Endothelial cell of umbilical vein (primary cell): ENCODE data around the gene SEMA5A. TPM values are rescaled to one million over a fixed set of nuclear protein-coding genes. Genes with fewer than 3 reads are reported as not detected.

Source experiments
- BruUV-seq: library from RNA; stranded (reverse); fragments of 400-500 nt; replicated peaks from 2 replicates; lab custom pipeline; 2021; lab: Mats Ljungman, UMichigan
- CTCF ChIA-PET: fragments of 300-600, 350-600 bp; sonication (Branson Sonifier 250); formaldehyde crosslinking; loops from one replicate; lab custom pipeline; 2021; ENCODE audit warnings: antibody characterized with exemption, inconsistent platforms; lab: Charles Lee
- POLR2A ChIA-PET: fragments of 300-600, 350-600 bp; sonication (Branson Sonifier 250); formaldehyde crosslinking; loops from one replicate; lab custom pipeline; 2021; ENCODE audit warnings: antibody characterized with exemption, inconsistent platforms; lab: Charles Lee
- DNase-seq: peaks from one replicate; pipeline ENCODE4 v3.0.0-alpha.2; 2011; ENCODE audit warnings: low read depth, low spot score
- FAIRE-seq: peaks from 2 replicates; lab custom pipeline; 2011; peaks lifted over from hg19 to GRCh38; lab: Jason Lieb, UNC
- H2AFZ ChIP-seq: 2 replicates; pipeline ENCODE4 v1.6.0; 2012; ENCODE audit warnings: low read depth, low read length, control low read depth, inconsistent platforms
- H3K27ac ChIP-seq: 2 replicates; pipeline ENCODE4 v1.5.1; 2011; ENCODE audit warnings: low read depth, mild to moderate bottlenecking, control low read depth, low read length, moderate library complexity; ENCODE audit not compliant: insufficient read depth
- H3K27me3 ChIP-seq, 2 experiments: 2 replicates each; pipeline versions ENCODE4 v1.6.0 to v1.6.1; 2011; ENCODE audit warnings: low read length in 2 of 2, mixed read lengths in 1 of 2; ENCODE audit not compliant: control insufficient read depth in 2 of 2, insufficient read depth in 2 of 2
- H3K36me3 ChIP-seq, 2 experiments: 2 replicates in 1 of 2; 3 replicates in 1 of 2; pipeline ENCODE4 v1.5.1; 2011; ENCODE audit warnings: low read length in 2 of 2, mild to moderate bottlenecking in 1 of 2, moderate library complexity in 1 of 2; ENCODE audit not compliant: control insufficient read depth in 2 of 2, insufficient read depth in 2 of 2; ENCODE audit errors: extremely low read depth in 1 of 2
- H3K4me1 ChIP-seq: 3 replicates; pipeline ENCODE4 v1.5.1; 2011; ENCODE audit warnings: mild to moderate bottlenecking, low read length; ENCODE audit not compliant: control insufficient read depth, insufficient read depth; ENCODE audit errors: extremely low read depth
- H3K4me2 ChIP-seq: 2 replicates; pipeline ENCODE4 v1.6.1; 2011; ENCODE audit warnings: low read length, control low read depth, mixed read lengths; ENCODE audit not compliant: insufficient read depth
- H3K4me3 ChIP-seq, 3 experiments: fragments of 200-600 bp in 1 of 3; sonication (generic), shearing (Covaris generic) in 1 of 3; replicated peaks in 1 of 3; 2 replicates each; pipeline ENCODE4 v1.5.1; 2011 to 2016; ENCODE audit warnings: control low read depth in 3 of 3, low read length in 3 of 3, mild to moderate bottlenecking in 2 of 3, inconsistent platforms in 1 of 3, low read depth in 1 of 3, moderate library complexity in 1 of 3; ENCODE audit not compliant: insufficient read depth in 1 of 3
- H3K79me2 ChIP-seq: 2 replicates; pipeline ENCODE4 v1.6.0; 2012; ENCODE audit warnings: low read length, inconsistent platforms; ENCODE audit not compliant: control insufficient read depth, insufficient read depth
- H3K9ac ChIP-seq: replicated peaks from 2 replicates; pipeline ENCODE3; 2011; ENCODE audit warnings: low read length, control low read depth; ENCODE audit not compliant: insufficient read depth; ENCODE audit errors: extremely low read depth
- H3K9me1 ChIP-seq: replicated peaks from 3 replicates; pipeline ENCODE4 v1.6.0; 2011; ENCODE audit warnings: mild to moderate bottlenecking, low read length; ENCODE audit not compliant: control insufficient read depth, insufficient read depth; ENCODE audit errors: extremely low read depth
- H3K9me3 ChIP-seq: replicated peaks from 2 replicates; pipeline ENCODE4 v1.5.1; 2012; ENCODE audit warnings: low read length, inconsistent platforms; ENCODE audit not compliant: control insufficient read depth, insufficient read depth
- H4K20me1 ChIP-seq: replicated peaks from 2 replicates; pipeline ENCODE3; 2011; ENCODE audit warnings: mild to moderate bottlenecking, low read length; ENCODE audit not compliant: control insufficient read depth, insufficient read depth; ENCODE audit errors: extremely low read depth
- CTCF ChIP-seq, 2 donors: IDR thresholded peaks; 1 replicate in 1 of 2; 2 replicates in 1 of 2; pipeline ENCODE4 v1.5.1; 2011; ENCODE audit warnings: low read length in 2 of 2, mild to moderate bottlenecking in 2 of 2, moderate library complexity in 2 of 2, control low read depth in 1 of 2, inconsistent platforms in 1 of 2, low read depth in 1 of 2; ENCODE audit not compliant: insufficient read depth in 1 of 2; ENCODE audit errors: extremely low read depth in 1 of 2
- EZH2 ChIP-seq: IDR thresholded peaks from 2 replicates; pipeline ENCODE4 v1.6.1; 2012; ENCODE audit warnings: borderline replicate concordance, low read depth, mild to moderate bottlenecking, moderate library complexity, low read length, inconsistent platforms; ENCODE audit not compliant: severe bottlenecking
- FOS ChIP-seq: IDR thresholded peaks from 2 replicates; pipeline ENCODE4 v1.6.1; 2011; ENCODE audit warnings: mild to moderate bottlenecking, low read length, moderate library complexity, borderline replicate concordance; ENCODE audit not compliant: insufficient read depth
- GATA2 ChIP-seq: IDR thresholded peaks from 2 replicates; pipeline ENCODE4 v1.7.0; 2011; ENCODE audit warnings: low read depth, mild to moderate bottlenecking, moderate library complexity, mixed read lengths, low read length; ENCODE audit not compliant: insufficient read length, insufficient read depth
- JUN ChIP-seq: IDR thresholded peaks from 2 replicates; pipeline ENCODE4 v1.6.1; 2011; ENCODE audit warnings: borderline replicate concordance, low read depth; ENCODE audit not compliant: insufficient read length, insufficient read depth
- MAX ChIP-seq: IDR thresholded peaks from 2 replicates; pipeline ENCODE4 v1.6.1; 2011; ENCODE audit not compliant: insufficient read depth, insufficient read length
- MYC ChIP-seq: IDR thresholded peaks from one replicate; pipeline ENCODE4 v1.6.1; 2011; ENCODE audit warnings: mild to moderate bottlenecking, low read depth, low read length
- POLR2A ChIP-seq: IDR thresholded peaks from 2 replicates; pipeline ENCODE4 v1.6.1; 2012; ENCODE audit warnings: low read depth, mild to moderate bottlenecking, control low read depth, low read length
- POLR2AphosphoS5 ChIP-seq: IDR thresholded peaks from 2 replicates; pipeline ENCODE4 v1.6.1; 2012; ENCODE audit warnings: low read depth, mild to moderate bottlenecking, control low read depth, low read length, moderate library complexity; ENCODE audit not compliant: insufficient read depth
- dilution Hi-C: fragments of 300-500 bp; cut with MboI; formaldehyde crosslinking; loops from one replicate; pipeline ENCODE4 v1.15.0; 2019; ENCODE audit warnings: low sequenced_read_pairs; ENCODE audit not compliant: extremely low pct_ligation_motif_present
- intact Hi-C: fragments of 100-400 bp; cut with micrococcal nuclease; formaldehyde crosslinking; loops from one replicate; pipeline ENCODE4 v1.10.0; 2022
- polyA plus RNA-seq, 4 experiments: library from polyadenylated mRNA; depleted of rRNA in 3 of 4; stranded (reverse) in 3 of 4; unstranded in 1 of 4; fragments of >200 nt; gene quantifications; 2 replicates each; pipeline versions ENCODE4 v1.2.1 to v1.2.3, GENCODE V29; 2011 to 2012; ENCODE audit warnings: missing spikeins in 1 of 4
- total RNA-seq: library from RNA; stranded (reverse); gene quantifications from 2 replicates; pipeline ENCODE4 v1.2.3, GENCODE V29; 2021

Gene SEMA5A
- total and polyA plus RNA-seq, 2 donors (not counting 3 experiments of a cell fraction or from before 2014, with no cell fraction given) = 0.04 to 0.06 TPM

- no peaks in the 10 kb centered on the region for H3K27me3 ChIP-seq
- DNase-seq = no peak
- H3K27ac ChIP-seq = no peak overlapping the region
- H4K20me1 ChIP-seq = no peaks in the 10 kb centered on the region
- BruUV-seq = no TSS peak
- ChIA-PET CTCF (no interaction called here), POLR2A (no interaction called here)
- H2AFZ ChIP-seq = no peak overlapping the region
- H3K36me3 ChIP-seq = no peaks in the 10 kb centered on the region
- H3K9ac ChIP-seq = no peak overlapping the region
- TF ChIP-seq MAX (no peak), EZH2 (no peak), CTCF (IDR thresholded peaks at IDR 0.05; ENCODE audit: extremely low read depth in 1 of 2, insufficient read depth in 1 of 2, low read depth in 1 of 2, low read length in 2 of 2) (no peak), JUN (no peak), GATA2 (no peak)
- dilution Hi-C loops (no loop called here), intact Hi-C loops (no loop called here)
- H3K79me2 ChIP-seq = no peaks in the 10 kb centered on the region
- no peak for FAIRE-seq
- no peaks in the 10 kb centered on the region for H3K4me1 ChIP-seq
- no peak overlapping the region for H3K4me3 ChIP-seq
- H3K9me3 ChIP-seq = no peaks in the 10 kb centered on the region
- no peak overlapping the region for H3K4me2 ChIP-seq
- no peaks in the 10 kb centered on the region for H3K9me1 ChIP-seq
Observed at GRCh38 chr5:9302218-9302617, 243.7 kb downstream of the SEMA5A start.

- Histone ChIP-seq H3K9ac (no peak overlapping the region), H3K4me3 (no peak overlapping the region), H3K4me2 (no peak overlapping the region), H2AFZ (no peak overlapping the region), H4K20me1 (no peaks in the 10 kb centered on the region), H3K27me3 (no peaks in the 10 kb centered on the region), H3K79me2 (no peaks in the 10 kb centered on the region), H3K9me1 (no peaks in the 10 kb centered on the region), H3K36me3 (no peaks in the 10 kb centered on the region), H3K9me3 (no peaks in the 10 kb centered on the region), H3K27ac (no peak overlapping the region), H3K4me1 (no peaks in the 10 kb centered on the region)
- FAIRE-seq (no peak), DNase-seq (no peak)
- dilution Hi-C loops = no loop called here
- ChIA-PET POLR2A (no interaction called here), CTCF (no interaction called here)
- intact Hi-C loops = no loop called here
- TF ChIP-seq POLR2A = no peak
- no peak for TF ChIP-seq POLR2AphosphoS5
- TF ChIP-seq MYC = no peak
- TF ChIP-seq CTCF (IDR thresholded peaks at IDR 0.05; ENCODE audit: extremely low read depth in 1 of 2, insufficient read depth in 1 of 2, low read depth in 1 of 2, low read length in 2 of 2) = no peak
- TF ChIP-seq FOS = no peak
- TF ChIP-seq GATA2 = no peak
- no peak for TF ChIP-seq MAX
- TF ChIP-seq EZH2 = no peak
- TF ChIP-seq JUN = no peak
- no TSS peak for BruUV-seq
Observed at GRCh38 chr5:9301200-9301599, 244.7 kb downstream of the SEMA5A start.
